ENCODE results near the gene CLBA1. TPM values are rescaled to one million over a fixed set of nuclear protein-coding genes. Genes with fewer than 3 reads are reported as not detected.

CLBA1 gene
- total and polyA plus RNA-seq, 2 donors (not counting 1 experiment from before 2014, with no cell fraction given): 0.63 to 5.5 TPM

DNA sequence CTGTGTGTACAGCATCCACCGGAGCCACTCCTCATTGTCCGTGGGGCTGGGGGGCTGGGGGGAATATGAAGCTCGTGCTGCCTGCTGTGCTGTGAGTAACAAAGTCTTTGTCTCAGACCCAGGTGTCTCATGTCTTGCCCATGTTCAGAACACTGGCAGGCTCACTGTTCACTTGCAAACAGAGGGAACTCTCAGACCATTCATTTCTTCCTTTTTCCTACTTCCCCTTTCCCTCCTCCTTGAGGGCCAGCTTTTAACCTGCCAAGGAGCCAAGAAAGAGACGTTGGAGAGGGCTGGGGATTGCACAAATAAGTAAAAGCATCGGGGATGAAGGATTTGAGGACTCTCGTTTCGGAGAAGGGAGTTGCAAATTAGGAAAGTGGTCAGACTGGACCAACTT lies 58.1 kb downstream of the CLBA1 start:
- no peaks in the 10 kb centered on the region for H3K79me2 ChIP-seq (ENCODE audit: control insufficient read depth, insufficient read depth, low read length)
- WGBS (ENCODE audit: insufficient coverage): 86% methylated on average over 7 of the region's 7 CpGs
- H3K36me3 ChIP-seq (replicated peaks in 1 of 2; ENCODE audit: control extremely low read depth in 1 of 2, control insufficient read depth in 1 of 2, extremely low read depth in 1 of 2, insufficient read depth in 2 of 2, low read length in 1 of 2): no peaks in the 10 kb centered on the region
- Mint-ChIP-seq H3K4me3 (no peak overlapping the region), H3K27me3 (no peaks in the 10 kb centered on the region), H3K27ac (no peak overlapping the region), H3K9me3 (ENCODE audit: insufficient read depth) (no peaks in the 10 kb centered on the region), H3K4me1 (peaks cover 10% of the 10 kb centered on the region)
- no peak overlapping the region for H2AFZ ChIP-seq (ENCODE audit: insufficient read depth, low read depth, low read length, poor library complexity, severe bottlenecking)
- DNase-seq (peak; percentile 8), ATAC-seq (ENCODE audit: low read depth) (no peak)
- peaks cover 5 to 18% of the 10 kb centered on the region in 2 donors for H3K4me1 ChIP-seq (ENCODE audit: control insufficient read depth in 2 of 2, insufficient read depth in 2 of 2, low read length in 2 of 2)
- peaks cover 16% of the 10 kb centered on the region for H4K20me1 ChIP-seq (ENCODE audit: control insufficient read depth, insufficient read depth, low read length, poor library complexity, severe bottlenecking)
- TF ChIP-seq EZH2 (IDR thresholded peaks at IDR 0.05; ENCODE audit: borderline replicate concordance, insufficient read depth, low read depth, low read length, poor library complexity, severe bottlenecking): no peak
- TF ChIP-seq, protein P1, sequence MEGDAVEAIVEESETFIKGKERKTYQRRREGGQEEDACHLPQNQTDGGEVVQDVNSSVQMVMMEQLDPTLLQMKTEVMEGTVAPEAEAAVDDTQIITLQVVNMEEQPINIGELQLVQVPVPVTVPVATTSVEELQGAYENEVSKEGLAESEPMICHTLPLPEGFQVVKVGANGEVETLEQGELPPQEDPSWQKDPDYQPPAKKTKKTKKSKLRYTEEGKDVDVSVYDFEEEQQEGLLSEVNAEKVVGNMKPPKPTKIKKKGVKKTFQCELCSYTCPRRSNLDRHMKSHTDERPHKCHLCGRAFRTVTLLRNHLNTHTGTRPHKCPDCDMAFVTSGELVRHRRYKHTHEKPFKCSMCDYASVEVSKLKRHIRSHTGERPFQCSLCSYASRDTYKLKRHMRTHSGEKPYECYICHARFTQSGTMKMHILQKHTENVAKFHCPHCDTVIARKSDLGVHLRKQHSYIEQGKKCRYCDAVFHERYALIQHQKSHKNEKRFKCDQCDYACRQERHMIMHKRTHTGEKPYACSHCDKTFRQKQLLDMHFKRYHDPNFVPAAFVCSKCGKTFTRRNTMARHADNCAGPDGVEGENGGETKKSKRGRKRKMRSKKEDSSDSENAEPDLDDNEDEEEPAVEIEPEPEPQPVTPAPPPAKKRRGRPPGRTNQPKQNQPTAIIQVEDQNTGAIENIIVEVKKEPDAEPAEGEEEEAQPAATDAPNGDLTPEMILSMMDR (IDR thresholded peaks at IDR 0.05): no peak
- H3K27me3 ChIP-seq (replicated peaks in 1 of 4; ENCODE audit: control extremely low read depth in 1 of 4, control insufficient read depth in 3 of 4, insufficient read depth in 4 of 4, low read length in 3 of 4): peaks cover 0 to 9% (median 0%) of the 10 kb centered on the region in 4 experiments
- no peak overlapping the region for H3K9ac ChIP-seq (ENCODE audit: low read length)
- ChIA-PET POLR2A (no interaction called here), CTCF (interaction anchor here (0.7 to 9.8 kb wide), 14 partner anchors 11 to 149 kb away, joined by 3 to 132 read pairs (median 20); partner anchors contain the start of genes CDCA4 and GPR132)
- H3K4me2 ChIP-seq (replicated peaks; ENCODE audit: low read depth, low read length, poor library complexity, severe bottlenecking): no peak overlapping the region
- no peak overlapping the region for H3K27ac ChIP-seq (ENCODE audit: low read length in 2 of 2)
- peaks cover 0 to 3% (median 0%) of the 10 kb centered on the region in 3 donors for H3K9me3 ChIP-seq (ENCODE audit: control extremely low read depth in 1 of 3, control insufficient read depth in 2 of 3, insufficient read depth in 1 of 3, low read length in 2 of 3)
- no peak overlapping the region for H3K4me3 ChIP-seq (ENCODE audit: control extremely low read depth in 1 of 5, extremely low read depth in 1 of 5, insufficient read depth in 1 of 5, low read depth in 2 of 5, low read length in 4 of 5)
- intact Hi-C loops (cut with micrococcal nuclease): loop anchor here (2.0 kb wide), 2 partner anchors 21 to 59 kb away; partner anchors contain the start of genes CLBA1 and GPR132

Other genes starting within 250 kb of the CLBA1 start
- gene SIVA1, start 232.6 kb upstream of the CLBA1 start, total RNA-seq: 50.7 and 52.5 TPM in 2 replicates
- 108 and 123 TPM in 2 replicates for gene SIVA1, start 232.6 kb upstream of the CLBA1 start, polyA plus RNA-seq
- 71.1 and 85.4 TPM in 2 replicates for gene AKT1, start 190.0 kb upstream of the CLBA1 start, total RNA-seq
- gene AKT1, start 190.0 kb upstream of the CLBA1 start, polyA plus RNA-seq: 90.1 and 109 TPM in 2 replicates
- gene ZBTB42, start 184.7 kb upstream of the CLBA1 start, total RNA-seq: 7.2 and 8.3 TPM in 2 replicates
- gene ZBTB42, start 184.7 kb upstream of the CLBA1 start, polyA plus RNA-seq: 1.2 and 1.6 TPM in 2 replicates
- gene CEP170B, start 120.5 kb upstream of the CLBA1 start, total RNA-seq: 0.56 and 0.59 TPM in 2 replicates
- 0.16 and 0.37 TPM in 2 replicates for gene CEP170B, start 120.5 kb upstream of the CLBA1 start, polyA plus RNA-seq
- 49.9 and 51.0 TPM in 2 replicates for gene PLD4, start 60.9 kb upstream of the CLBA1 start, total RNA-seq
- 79.7 and 91.2 TPM in 2 replicates for gene PLD4, start 60.9 kb upstream of the CLBA1 start, polyA plus RNA-seq
- not detected in 2 replicates for gene AHNAK2, start 7.4 kb upstream of the CLBA1 start, total RNA-seq
- gene AHNAK2, start 7.4 kb upstream of the CLBA1 start, polyA plus RNA-seq: not detected in 2 replicates
- gene CDCA4, start 35.3 kb downstream of the CLBA1 start, total RNA-seq: 10.7 and 11.7 TPM in 2 replicates
- 6.3 and 7.2 TPM in 2 replicates for gene CDCA4, start 35.3 kb downstream of the CLBA1 start, polyA plus RNA-seq
- 54.5 and 63.2 TPM in 2 replicates for gene GPR132, start 79.6 kb downstream of the CLBA1 start, total RNA-seq
- gene GPR132, start 79.6 kb downstream of the CLBA1 start, polyA plus RNA-seq: 38.6 and 47.8 TPM in 2 replicates
- 0.34 and 0.41 TPM in 2 replicates for gene JAG2, start 183.0 kb downstream of the CLBA1 start, total RNA-seq
- 0.27 and 0.66 TPM in 2 replicates for gene JAG2, start 183.0 kb downstream of the CLBA1 start, polyA plus RNA-seq
- 28.9 and 31.6 TPM in 2 replicates for gene NUDT14, start 195.5 kb downstream of the CLBA1 start, total RNA-seq
- 17.4 and 20.6 TPM in 2 replicates for gene NUDT14, start 195.5 kb downstream of the CLBA1 start, polyA plus RNA-seq

Data from B cell (primary cell).